Cardiac muscle cell (in vitro differentiated cells and primary cell): ENCODE measurements around the gene AK5. TPM values are rescaled to one million over a fixed set of nuclear protein-coding genes. Genes with fewer than 3 reads are reported as not detected.

Experiments
- DNase-seq, 2 donors: peaks; one replicate each; pipeline versions ENCODE4 v3.0.0 to v3.0.0-alpha.2; 2010 to 2017; ENCODE audit warnings: low read depth in 1 of 2, low spot score in 1 of 2
- H3K27ac ChIP-seq: fragments of 200-600 bp; sonication (generic); 2 replicates; pipeline ENCODE4 v1.5.1; 2016
- H3K27me3 ChIP-seq: fragments of 200-600 bp; sonication (generic); 2 replicates; pipeline ENCODE4 v1.6.0; 2016; ENCODE audit warnings: control low read depth
- H3K36me3 ChIP-seq: fragments of 200-600 bp; sonication (generic); 2 replicates; pipeline ENCODE4 v1.5.1; 2016; ENCODE audit warnings: control low read depth
- H3K4me1 ChIP-seq: fragments of 200-600 bp; sonication (generic); 2 replicates; pipeline ENCODE4 v1.8.1; 2017; ENCODE audit warnings: low read depth, mild to moderate bottlenecking, mixed run types
- H3K4me3 ChIP-seq: fragments of 200-600 bp; sonication (generic); 2 replicates; pipeline ENCODE4 v1.5.1; 2016; ENCODE audit warnings: mild to moderate bottlenecking
- H3K9me3 ChIP-seq: fragments of 200-600 bp; sonication (generic); 2 replicates; pipeline ENCODE4 v1.5.1; 2017; ENCODE audit warnings: low read depth, mild to moderate bottlenecking, control low read depth
- polyA plus RNA-seq: library from polyadenylated mRNA; unstranded; fragments of >200 nt; fragmentation: Nextera tagmentation; extraction: Ambion mirVana; gene quantifications from 2 replicates; pipeline ENCODE4 v1.2.1, GENCODE V29; 2016
- total RNA-seq: library from RNA; depleted of rRNA; stranded (reverse); fragments of >200 nt; gene quantifications from 2 replicates; pipeline ENCODE4 v1.2.3, GENCODE V29; 2016
- TF ChIP-seq, protein P1 (sequence below): IDR thresholded peaks from 2 replicates; pipeline ENCODE4 v1.5.1; 2012; ENCODE audit warnings: low read depth, mild to moderate bottlenecking, low read length

Gene AK5
- total and polyA plus RNA-seq, 2 experiments from 2014 or later, result 0.69 to 0.97 TPM

GRCh38 chr1:77385551-77385950 lies 103.7 kb downstream of the AK5 start:
- TF ChIP-seq, protein P1, sequence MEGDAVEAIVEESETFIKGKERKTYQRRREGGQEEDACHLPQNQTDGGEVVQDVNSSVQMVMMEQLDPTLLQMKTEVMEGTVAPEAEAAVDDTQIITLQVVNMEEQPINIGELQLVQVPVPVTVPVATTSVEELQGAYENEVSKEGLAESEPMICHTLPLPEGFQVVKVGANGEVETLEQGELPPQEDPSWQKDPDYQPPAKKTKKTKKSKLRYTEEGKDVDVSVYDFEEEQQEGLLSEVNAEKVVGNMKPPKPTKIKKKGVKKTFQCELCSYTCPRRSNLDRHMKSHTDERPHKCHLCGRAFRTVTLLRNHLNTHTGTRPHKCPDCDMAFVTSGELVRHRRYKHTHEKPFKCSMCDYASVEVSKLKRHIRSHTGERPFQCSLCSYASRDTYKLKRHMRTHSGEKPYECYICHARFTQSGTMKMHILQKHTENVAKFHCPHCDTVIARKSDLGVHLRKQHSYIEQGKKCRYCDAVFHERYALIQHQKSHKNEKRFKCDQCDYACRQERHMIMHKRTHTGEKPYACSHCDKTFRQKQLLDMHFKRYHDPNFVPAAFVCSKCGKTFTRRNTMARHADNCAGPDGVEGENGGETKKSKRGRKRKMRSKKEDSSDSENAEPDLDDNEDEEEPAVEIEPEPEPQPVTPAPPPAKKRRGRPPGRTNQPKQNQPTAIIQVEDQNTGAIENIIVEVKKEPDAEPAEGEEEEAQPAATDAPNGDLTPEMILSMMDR, result no peak
- DNase-seq, result no peak
- no peaks in the 10 kb centered on the region for H3K36me3 ChIP-seq
- no peak overlapping the region for H3K27ac ChIP-seq
- no peaks in the 10 kb centered on the region for H3K4me1 ChIP-seq
- H3K27me3 ChIP-seq, result no peaks in the 10 kb centered on the region
- H3K9me3 ChIP-seq, result no peaks in the 10 kb centered on the region
- H3K4me3 ChIP-seq, result no peak overlapping the region

DNA sequence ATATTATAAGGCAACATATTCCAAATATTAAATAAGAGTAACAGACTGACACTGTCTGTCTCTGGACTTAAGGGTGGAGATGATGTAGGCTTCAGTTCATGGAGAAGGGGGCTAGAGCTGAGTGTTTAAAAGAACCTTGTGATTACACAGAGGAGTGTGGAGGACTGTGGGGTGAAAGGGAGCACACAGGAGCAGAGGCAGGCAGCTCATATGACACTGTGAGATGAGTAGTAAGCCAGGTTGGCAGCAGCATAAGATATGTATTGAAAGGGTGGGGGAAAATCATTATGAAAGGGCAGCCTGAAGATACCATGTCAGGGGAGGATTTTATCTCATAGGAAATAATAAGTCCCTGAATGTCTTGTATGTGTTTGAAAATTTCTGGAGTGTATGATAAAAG lies 104.5 kb downstream of the AK5 start:
- Histone ChIP-seq H3K4me1 (no peaks in the 10 kb centered on the region), H3K27ac (no peak overlapping the region), H3K9me3 (no peaks in the 10 kb centered on the region), H3K27me3 (no peaks in the 10 kb centered on the region), H3K4me3 (no peak overlapping the region), H3K36me3 (no peaks in the 10 kb centered on the region)
- DNase-seq, result no peak
- TF ChIP-seq, protein P1, result no peak

- no peak overlapping the region for H3K27ac ChIP-seq
- H3K9me3 ChIP-seq, result no peaks in the 10 kb centered on the region
- no peak overlapping the region for H3K4me3 ChIP-seq
- DNase-seq, result no peak
- no peaks in the 10 kb centered on the region for H3K4me1 ChIP-seq
- TF ChIP-seq, protein P1, result no peak
- no peaks in the 10 kb centered on the region for H3K27me3 ChIP-seq
- no peaks in the 10 kb centered on the region for H3K36me3 ChIP-seq
Measured at GRCh38 chr1:77387553-77387952, 105.7 kb downstream of the AK5 start.

DNA sequence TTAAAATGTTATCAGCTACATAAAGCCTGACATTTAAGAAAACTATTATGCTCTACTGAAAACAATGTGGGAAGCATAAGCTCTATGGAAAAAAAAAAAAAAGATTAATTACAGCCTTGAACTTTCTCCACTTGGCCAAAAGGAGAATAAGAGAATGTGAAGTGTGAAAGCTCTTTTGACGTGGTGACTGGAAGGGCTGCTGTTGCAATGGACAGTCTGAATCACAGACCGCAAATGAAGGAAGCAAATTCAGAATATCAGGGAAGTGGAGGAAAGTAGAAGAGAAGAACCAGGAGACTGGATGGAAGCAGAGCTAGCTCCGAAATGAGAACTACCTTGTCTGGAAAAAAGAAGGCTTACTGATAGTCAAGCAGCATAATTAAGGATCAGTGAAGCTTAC lies 106.8 kb downstream of the AK5 start:
- no peaks in the 10 kb centered on the region for H3K9me3 ChIP-seq
- TF ChIP-seq, protein P1, result no peak
- H3K27ac ChIP-seq, result no peak overlapping the region
- H3K4me3 ChIP-seq, result no peak overlapping the region
- no peaks in the 10 kb centered on the region for H3K4me1 ChIP-seq
- H3K36me3 ChIP-seq, result no peaks in the 10 kb centered on the region
- H3K27me3 ChIP-seq, result no peaks in the 10 kb centered on the region
- peak in 1 of 2 donors; percentile 47 for DNase-seq

- H3K4me3 ChIP-seq, result no peak overlapping the region
- TF ChIP-seq, protein P1, result no peak
- DNase-seq, result no peak
- no peaks in the 10 kb centered on the region for H3K36me3 ChIP-seq
- H3K9me3 ChIP-seq, result no peaks in the 10 kb centered on the region
- no peak overlapping the region for H3K27ac ChIP-seq
- H3K27me3 ChIP-seq, result no peaks in the 10 kb centered on the region
- H3K4me1 ChIP-seq, result no peaks in the 10 kb centered on the region
Measured at GRCh38 chr1:77392486-77392885, 110.7 kb downstream of the AK5 start.

DNA sequence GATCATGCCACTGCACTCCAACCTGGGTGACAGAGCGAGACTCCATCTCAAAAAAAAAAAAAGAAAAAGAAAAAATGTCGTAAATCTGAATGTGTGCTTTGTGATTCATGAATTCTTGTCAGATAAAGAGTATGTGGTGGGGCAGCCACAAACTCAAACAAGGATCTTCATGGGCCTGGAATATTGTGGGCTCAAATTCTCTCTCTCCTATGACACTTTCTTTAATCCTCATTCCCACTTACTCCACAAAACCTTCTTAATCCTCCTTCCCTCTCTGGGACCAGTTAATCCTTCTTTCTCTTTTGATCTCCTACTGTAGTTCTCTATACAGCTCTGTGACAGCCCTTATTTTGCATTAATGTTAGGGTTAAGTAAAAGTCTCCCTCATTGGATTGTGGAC lies 112.3 kb downstream of the AK5 start:
- Histone ChIP-seq H3K27me3 (no peaks in the 10 kb centered on the region), H3K36me3 (no peaks in the 10 kb centered on the region), H3K27ac (no peak overlapping the region), H3K4me3 (no peak overlapping the region), H3K9me3 (no peaks in the 10 kb centered on the region), H3K4me1 (no peaks in the 10 kb centered on the region)
- DNase-seq, result peak in 1 of 2 donors; percentile 60
- TF ChIP-seq, protein P1, result no peak
